GM18909 (cell line): ENCODE data around the gene MTHFD2.
"Not testable (repeated sequence)": the region's sequence is repeated elsewhere in the genome, so short reads cannot be mapped to it uniquely, and the experiment has no call there.

Experiments used
- ATAC-seq: cut with Tn5 transposase; IDR thresholded peaks from one replicate; pipeline ENCODE4 v1.9.1; 2021; ENCODE audit warnings: mild to moderate bottlenecking; ENCODE audit not compliant: unreplicated experiment, poor library complexity

MTHFD2 gene

GRCh38 chr2:74194799-74195198, 3.6 kb upstream of the MTHFD2 start:
- ATAC-seq: no peak

- ATAC-seq: no peak
Observed at GRCh38 chr2:74197049-74197448, 1.4 kb upstream of the MTHFD2 start.

- no peak for ATAC-seq
Observed at GRCh38 chr2:74198023-74198460, 373 bp upstream of the MTHFD2 start.

- ATAC-seq: no peak
Observed at GRCh38 chr2:74199275-74199701, 873 bp downstream of the MTHFD2 start.

- no peak for ATAC-seq
Observed at GRCh38 chr2:74199871-74200305, 1.5 kb downstream of the MTHFD2 start.

- ATAC-seq: no peak
Observed at GRCh38 chr2:74201196-74201595, 2.8 kb downstream of the MTHFD2 start.

- no peak for ATAC-seq
Observed at GRCh38 chr2:74201596-74201995, 3.2 kb downstream of the MTHFD2 start.

- ATAC-seq: no peak
Observed at GRCh38 chr2:74204436-74204835, 6.0 kb downstream of the MTHFD2 start.

- no peak for ATAC-seq
Observed at GRCh38 chr2:74205113-74205512, 6.7 kb downstream of the MTHFD2 start.

GRCh38 chr2:74205596-74205995, 7.2 kb downstream of the MTHFD2 start:
- ATAC-seq: peak; percentile 41

GRCh38 chr2:74206180-74206688, 7.8 kb downstream of the MTHFD2 start:
- ATAC-seq: peak; percentile 72

- ATAC-seq: no peak
Observed at GRCh38 chr2:74212702-74213410, 14.4 kb downstream of the MTHFD2 start.

GRCh38 chr2:74215771-74216170, 17.4 kb downstream of the MTHFD2 start:
- not testable (repeated sequence) for ATAC-seq

- no peak for ATAC-seq
Observed at GRCh38 chr2:74216642-74217041, 18.2 kb downstream of the MTHFD2 start.

- no peak for ATAC-seq
Observed at GRCh38 chr2:74219846-74220486, 21.6 kb downstream of the MTHFD2 start.

- no peak for ATAC-seq
Observed at GRCh38 chr2:74221091-74221490, 22.7 kb downstream of the MTHFD2 start.

- ATAC-seq: no peak
Observed at GRCh38 chr2:74221604-74222299, 23.3 kb downstream of the MTHFD2 start.

- no peak for ATAC-seq
Observed at GRCh38 chr2:74222300-74222650, 23.9 kb downstream of the MTHFD2 start.

- no peak for ATAC-seq
Observed at GRCh38 chr2:74223941-74224770, 25.7 kb downstream of the MTHFD2 start.

GRCh38 chr2:74225698-74226459, 27.5 kb downstream of the MTHFD2 start:
- no peak for ATAC-seq
